DOHH2 (cell line): Measurements from ENCODE around the gene FAM78B.

Source experiments
- CTCF ChIP-seq: fragments of 200-600 bp; sonication (generic); IDR thresholded peaks from one replicate; pipeline ENCODE4 v1.5.1; 2014; ENCODE audit warnings: antibody characterized with exemption, mild to moderate bottlenecking, low read depth, low read length; ENCODE audit not compliant: poor library complexity, severe bottlenecking
- EZH2phosphoT487 ChIP-seq: fragments of 200-600 bp; sonication (generic); IDR thresholded peaks from 2 replicates; pipeline ENCODE4 v1.6.1; 2017; ENCODE audit warnings: borderline replicate concordance, mild to moderate bottlenecking, antibody characterized with exemption, low read length, moderate library complexity, mixed read lengths

- no peak for TF ChIP-seq CTCF
- TF ChIP-seq EZH2phosphoT487 = no peak
Measured at GRCh38 chr1:166202546-166202945, 35.7 kb upstream of the FAM78B start.
